Mucosa of descending colon (tissue), 3 donors: ENCODE data around the gene AHCTF1. TPM values are rescaled to one million over a fixed set of nuclear protein-coding genes. Genes with fewer than 3 reads are reported as not detected.
"Not testable (repeated sequence)": the region's sequence is repeated elsewhere in the genome, so short reads cannot be mapped to it uniquely, and the experiment has no call there.

Experiments used
- ATAC-seq: fragments of 200-7000 bp; cut with Tn5 transposase; one replicate; pipeline ENCODE4 v1.9.1; 2020; ENCODE audit warnings: mild to moderate bottlenecking, moderate library complexity
- DNase-seq, 3 donors: peaks; one replicate each; pipeline ENCODE4 v3.0.0-alpha.2; 2020
- H3K36me3 ChIP-seq: fragments of 200-600 bp; one replicate; pipeline ENCODE4 v1.8.0; 2021; ENCODE audit warnings: low read depth, mild to moderate bottlenecking
- H3K4me1 ChIP-seq: fragments of 200-600 bp; one replicate; pipeline ENCODE4 v1.8.0; 2021; ENCODE audit warnings: low read depth, mild to moderate bottlenecking
- H3K4me3 ChIP-seq: fragments of 200-600 bp; one replicate; pipeline ENCODE4 v1.8.0; 2021; ENCODE audit warnings: mild to moderate bottlenecking
- H3K9me3 ChIP-seq: fragments of 200-600 bp; one replicate; pipeline ENCODE4 v1.8.0; 2021; ENCODE audit warnings: mild to moderate bottlenecking
- intact Hi-C, 2 donors: fragments of 100-400 bp; cut with DNase I in 1 of 2; cut with micrococcal nuclease in 1 of 2; formaldehyde crosslinking; loops; one replicate each; pipeline versions ENCODE4 v1.11.0 to v1.11.1; 2022; cut with DNase I, micrococcal nuclease
- total RNA-seq, 3 donors: library from RNA; stranded (reverse); fragmentation: NEBNext Ultra II Directional in 2 of 3; extraction: Animal tissue kit (Norgen Biotek cat#: 25700) in 2 of 3; gene quantifications; one replicate each; pipeline versions ENCODE4 v1.2.1 to v1.2.4, GENCODE V29; 2021 to 2023
- TF ChIP-seq, protein P1 (sequence below): fragments of 200-600 bp; IDR thresholded peaks from one replicate; pipeline ENCODE4 v1.8.0; 2022; ENCODE audit warnings: antibody characterized with exemption, mild to moderate bottlenecking
- donor health status: DM: no; HTN: no; CAD: no; lungs with moderate emphysema.
- donor health status: DM: no; HTN: no; CAD: no.
- donor health status: DM: no; HTN: yes; CAD: no.

The AHCTF1 gene
- total RNA-seq, 3 donors from 2014 or later = 25.5 to 41.6 (median 27.6) TPM

DNA sequence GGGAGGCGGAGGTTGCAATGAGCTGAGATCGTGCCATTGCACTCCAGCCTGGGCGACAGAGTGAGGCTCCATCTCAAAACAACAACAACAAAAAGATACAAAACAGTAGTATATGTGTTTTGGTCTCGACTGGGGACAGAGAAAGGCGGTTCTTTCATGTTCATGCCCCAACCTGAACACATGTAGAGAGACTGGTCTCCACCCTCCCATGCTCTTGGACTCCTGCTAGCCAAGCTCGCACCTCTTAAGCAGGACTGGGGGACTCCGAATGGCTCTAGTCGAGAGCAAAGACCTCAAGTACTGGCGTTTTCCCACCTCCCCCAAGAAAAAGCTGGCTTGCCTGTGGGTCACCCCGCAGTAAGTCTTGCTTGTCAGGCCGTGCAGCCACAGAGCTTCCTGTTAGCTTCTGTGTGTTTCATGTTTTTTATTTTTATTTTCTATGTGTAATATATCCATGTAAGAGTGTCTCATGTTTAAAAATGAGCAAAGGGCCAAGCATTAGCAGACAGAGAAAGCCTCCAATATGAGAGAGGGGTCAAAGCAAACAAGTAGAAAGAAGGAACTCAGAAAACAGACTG is 116.0 kb downstream of the AHCTF1 start:
- H3K4me3 ChIP-seq = no peak overlapping the region
- TF ChIP-seq, protein P1, sequence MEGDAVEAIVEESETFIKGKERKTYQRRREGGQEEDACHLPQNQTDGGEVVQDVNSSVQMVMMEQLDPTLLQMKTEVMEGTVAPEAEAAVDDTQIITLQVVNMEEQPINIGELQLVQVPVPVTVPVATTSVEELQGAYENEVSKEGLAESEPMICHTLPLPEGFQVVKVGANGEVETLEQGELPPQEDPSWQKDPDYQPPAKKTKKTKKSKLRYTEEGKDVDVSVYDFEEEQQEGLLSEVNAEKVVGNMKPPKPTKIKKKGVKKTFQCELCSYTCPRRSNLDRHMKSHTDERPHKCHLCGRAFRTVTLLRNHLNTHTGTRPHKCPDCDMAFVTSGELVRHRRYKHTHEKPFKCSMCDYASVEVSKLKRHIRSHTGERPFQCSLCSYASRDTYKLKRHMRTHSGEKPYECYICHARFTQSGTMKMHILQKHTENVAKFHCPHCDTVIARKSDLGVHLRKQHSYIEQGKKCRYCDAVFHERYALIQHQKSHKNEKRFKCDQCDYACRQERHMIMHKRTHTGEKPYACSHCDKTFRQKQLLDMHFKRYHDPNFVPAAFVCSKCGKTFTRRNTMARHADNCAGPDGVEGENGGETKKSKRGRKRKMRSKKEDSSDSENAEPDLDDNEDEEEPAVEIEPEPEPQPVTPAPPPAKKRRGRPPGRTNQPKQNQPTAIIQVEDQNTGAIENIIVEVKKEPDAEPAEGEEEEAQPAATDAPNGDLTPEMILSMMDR = no peak
- H3K36me3 ChIP-seq = no peaks in the 10 kb centered on the region
- intact Hi-C loops = no loop called here
- H3K9me3 ChIP-seq = no peaks in the 10 kb centered on the region
- ATAC-seq (no peak), DNase-seq (no peak)
- H3K4me1 ChIP-seq = no peaks in the 10 kb centered on the region

DNA sequence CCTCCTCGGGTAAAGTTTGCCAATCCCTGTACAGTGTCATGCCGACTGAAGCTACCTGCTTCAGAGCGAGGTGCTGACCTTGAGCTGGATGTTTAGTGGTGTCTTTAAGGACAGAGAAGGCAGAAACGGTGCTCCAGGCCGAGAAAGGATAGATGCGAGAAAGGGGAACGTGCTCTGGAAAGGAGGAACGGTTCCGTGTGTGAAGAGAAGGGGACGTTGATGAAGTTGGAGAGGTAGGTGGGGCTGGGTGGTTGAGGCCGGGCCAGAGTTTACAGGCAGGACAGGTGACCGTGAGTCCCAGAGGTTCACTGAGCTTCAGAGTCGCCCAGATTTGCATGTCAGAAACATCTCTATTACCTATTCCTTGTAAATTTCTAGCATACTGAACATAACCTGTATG is 116.9 kb downstream of the AHCTF1 start:
- DNase-seq (no peak), ATAC-seq (no peak)
- Histone ChIP-seq H3K4me1 (no peaks in the 10 kb centered on the region), H3K9me3 (no peaks in the 10 kb centered on the region), H3K36me3 (no peaks in the 10 kb centered on the region), H3K4me3 (no peak overlapping the region)
- intact Hi-C loops = no loop called here
- TF ChIP-seq, protein P1 = no peak

DNA sequence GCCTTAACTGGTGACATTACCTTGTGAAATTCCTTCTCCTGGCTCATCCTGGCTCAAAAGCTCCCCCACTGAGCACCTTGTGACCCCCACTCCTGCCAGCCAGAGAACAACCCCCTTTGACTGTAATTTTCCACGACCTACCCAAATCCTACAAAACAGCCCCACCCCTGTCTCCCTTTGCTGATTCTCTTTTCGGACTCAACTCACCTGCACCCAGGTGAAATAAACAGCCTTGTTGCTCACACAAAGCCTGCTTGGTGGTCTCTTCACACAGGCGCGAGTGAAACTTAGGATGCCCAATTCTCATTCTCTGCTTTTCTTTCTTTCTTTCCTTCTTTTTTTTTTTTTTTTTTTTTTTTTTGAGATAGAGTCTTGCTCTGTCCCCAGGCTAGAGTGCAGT is 118.4 kb downstream of the AHCTF1 start:
- H3K4me3 ChIP-seq, intact Hi-C loops, H3K4me1 ChIP-seq, H3K36me3 ChIP-seq, ATAC-seq, H3K9me3 ChIP-seq, DNase-seq: not testable (repeated sequence)

DNA sequence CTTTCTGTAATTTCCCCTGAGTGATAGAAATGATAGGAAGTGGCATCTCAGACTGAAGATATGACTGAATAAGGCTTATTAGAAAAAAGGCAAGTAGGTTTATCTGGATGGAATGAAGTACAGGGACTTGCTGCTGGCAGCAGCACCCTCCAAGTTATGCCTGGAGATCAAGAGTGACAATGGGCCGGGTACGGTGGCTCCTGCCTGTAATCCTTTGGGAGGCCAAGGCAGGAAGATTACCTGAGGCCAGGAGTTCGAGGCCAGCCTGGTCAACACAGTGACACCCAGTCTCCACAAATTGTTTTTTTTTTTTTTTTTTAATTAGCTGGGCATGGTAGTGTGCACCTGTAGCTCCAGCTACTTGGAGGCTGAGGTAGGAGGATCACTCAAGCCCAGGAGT is 119.8 kb downstream of the AHCTF1 start:
- Histone ChIP-seq H3K4me3 (no peak overlapping the region), H3K4me1 (no peaks in the 10 kb centered on the region), H3K9me3 (no peaks in the 10 kb centered on the region), H3K36me3 (no peaks in the 10 kb centered on the region)
- DNase-seq (no peak), ATAC-seq (no peak)
- TF ChIP-seq, protein P1 = no peak
- intact Hi-C loops = no loop called here

DNA sequence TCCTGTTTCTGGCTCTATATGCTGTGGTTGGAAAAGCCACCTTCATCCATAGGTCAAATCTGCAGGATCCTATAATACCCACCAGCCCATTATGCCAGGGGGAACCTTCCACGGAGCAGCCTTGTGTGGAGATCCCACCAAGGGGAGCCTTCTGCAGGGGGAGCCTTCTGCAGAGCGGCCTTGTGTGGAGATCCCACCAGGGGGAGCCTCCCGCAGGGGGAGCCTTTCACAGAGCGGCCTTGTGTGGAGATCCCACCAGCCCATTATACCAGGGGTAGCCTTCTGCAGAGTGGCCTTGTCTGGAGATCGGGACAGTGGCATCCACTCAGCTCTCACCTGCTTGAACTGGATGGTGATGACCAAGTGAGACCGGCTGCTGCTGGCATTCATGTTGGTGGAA is 122.3 kb downstream of the AHCTF1 start:
- DNase-seq (no peak), ATAC-seq (no peak)
- Histone ChIP-seq H3K9me3 (no peaks in the 10 kb centered on the region), H3K36me3 (no peaks in the 10 kb centered on the region), H3K4me3 (no peak overlapping the region), H3K4me1 (no peaks in the 10 kb centered on the region)
- intact Hi-C loops = no loop called here
- TF ChIP-seq, protein P1 = no peak

DNA sequence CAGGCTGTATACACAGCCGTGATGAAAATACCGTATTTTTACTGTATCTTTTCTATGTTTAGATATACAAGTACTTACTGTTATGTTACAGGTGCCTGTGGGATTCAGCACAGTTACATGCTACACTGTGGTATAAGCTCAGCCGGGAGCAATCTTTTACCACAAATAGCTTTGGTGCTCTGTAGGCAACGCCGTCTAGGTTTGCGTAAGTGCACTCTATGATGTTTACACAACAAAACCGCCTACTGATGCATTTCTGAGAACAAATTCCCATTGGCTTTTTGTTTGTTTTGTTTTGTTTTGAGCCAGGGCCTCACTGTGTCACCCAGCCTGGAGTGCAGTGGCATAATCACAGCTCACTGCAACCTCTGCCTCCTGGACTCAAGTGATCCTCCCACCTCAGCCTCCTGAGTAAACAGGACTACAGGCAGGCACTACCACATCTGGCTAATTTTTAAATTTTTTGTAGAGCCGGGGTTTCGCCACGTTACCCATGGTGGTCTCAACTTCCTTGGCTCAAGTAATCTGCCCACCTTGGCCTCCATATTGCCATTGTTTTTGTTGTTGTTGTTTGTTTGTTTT is 126.5 kb downstream of the AHCTF1 start:
- Histone ChIP-seq H3K4me3 (no peak overlapping the region), H3K36me3 (no peaks in the 10 kb centered on the region), H3K4me1 (no peaks in the 10 kb centered on the region), H3K9me3 (no peaks in the 10 kb centered on the region)
- DNase-seq (no peak), ATAC-seq (no peak)
- intact Hi-C loops = no loop called here
- TF ChIP-seq, protein P1 = no peak
